Measurements from ENCODE around the gene CRY1.

The CRY1 gene

DNA sequence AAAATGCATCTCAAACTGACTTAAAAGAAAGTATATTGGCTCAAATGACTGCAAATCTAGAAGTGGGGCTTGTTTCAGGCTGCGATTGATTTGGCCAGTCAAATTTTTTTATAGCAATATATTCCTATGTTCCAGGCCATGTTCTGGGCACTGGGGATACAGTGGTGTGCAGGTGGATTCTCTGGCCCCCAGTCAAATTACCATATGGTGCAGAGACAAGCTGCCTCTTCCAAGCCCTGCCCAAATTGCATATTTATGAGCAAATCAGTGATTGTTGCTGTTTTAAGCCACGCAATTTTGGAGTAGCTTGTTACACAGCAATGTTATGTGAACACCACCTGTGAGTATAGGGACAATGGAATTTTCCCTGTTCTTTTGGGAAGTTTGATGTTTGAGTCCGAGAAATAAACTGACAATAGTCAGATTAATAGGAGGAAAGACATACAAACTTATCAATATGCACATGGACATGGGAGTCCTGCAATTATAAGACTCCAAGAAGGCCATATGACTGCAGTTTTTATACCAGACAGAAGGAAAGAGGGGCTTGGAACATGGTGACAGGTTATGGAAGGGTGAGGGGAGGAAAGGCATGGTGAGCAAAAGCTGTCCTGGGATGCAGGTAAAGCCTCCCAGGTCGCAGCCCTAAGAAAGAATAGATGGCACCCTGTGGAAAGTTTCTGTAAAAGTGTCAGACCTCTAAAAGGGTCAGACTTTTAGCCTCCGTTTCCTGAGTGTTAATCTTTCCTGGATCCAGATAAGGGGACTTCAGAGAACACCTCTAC is 13.1 kb upstream of the CRY1 start:
- no peaks in the 10 kb centered on the region for H3K27me3 ChIP-seq (replicated peaks; ENCODE audit: control insufficient read depth, insufficient read depth, low read length)
- H3K4me3 ChIP-seq (ENCODE audit: low read length), result no peak overlapping the region
- H3K9ac ChIP-seq (ENCODE audit: low read length), result no peak overlapping the region
- no peak for DNase-seq (ENCODE audit: low read depth)
- H3K9me3 ChIP-seq (ENCODE audit: control insufficient read depth, low read length), result no peaks in the 10 kb centered on the region
- no peaks in the 10 kb centered on the region for H3K36me3 ChIP-seq (ENCODE audit: control insufficient read depth, insufficient read depth, low read length, severe bottlenecking)
- H3K4me1 ChIP-seq (ENCODE audit: control insufficient read depth, insufficient read depth, low read length), result peaks cover 10% of the 10 kb centered on the region

DNA sequence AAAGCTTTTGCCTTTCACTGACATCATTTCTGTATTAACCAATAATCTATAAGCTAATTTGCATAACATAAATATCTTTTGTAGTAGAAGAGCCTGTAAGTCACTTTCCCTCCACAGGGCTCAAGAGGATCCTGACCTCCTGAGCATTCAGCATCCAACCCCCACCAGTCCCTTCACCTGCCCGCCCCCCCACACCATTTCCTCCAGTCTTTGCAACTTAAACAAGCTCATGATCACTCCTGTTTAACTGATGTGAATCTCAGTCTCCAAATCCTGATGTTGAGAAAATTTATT is 12.0 kb upstream of the CRY1 start:
- no peaks in the 10 kb centered on the region for H3K9me3 ChIP-seq (ENCODE audit: control insufficient read depth, low read length)
- H3K9ac ChIP-seq (ENCODE audit: low read length), result no peak overlapping the region
- no peaks in the 10 kb centered on the region for H3K27me3 ChIP-seq (replicated peaks; ENCODE audit: control insufficient read depth, insufficient read depth, low read length)
- no peaks in the 10 kb centered on the region for H3K36me3 ChIP-seq (ENCODE audit: control insufficient read depth, insufficient read depth, low read length, severe bottlenecking)
- DNase-seq (ENCODE audit: low read depth), result no peak
- no peak overlapping the region for H3K4me3 ChIP-seq (ENCODE audit: low read length)
- peaks cover 5% of the 10 kb centered on the region for H3K4me1 ChIP-seq (ENCODE audit: control insufficient read depth, insufficient read depth, low read length)

DNA sequence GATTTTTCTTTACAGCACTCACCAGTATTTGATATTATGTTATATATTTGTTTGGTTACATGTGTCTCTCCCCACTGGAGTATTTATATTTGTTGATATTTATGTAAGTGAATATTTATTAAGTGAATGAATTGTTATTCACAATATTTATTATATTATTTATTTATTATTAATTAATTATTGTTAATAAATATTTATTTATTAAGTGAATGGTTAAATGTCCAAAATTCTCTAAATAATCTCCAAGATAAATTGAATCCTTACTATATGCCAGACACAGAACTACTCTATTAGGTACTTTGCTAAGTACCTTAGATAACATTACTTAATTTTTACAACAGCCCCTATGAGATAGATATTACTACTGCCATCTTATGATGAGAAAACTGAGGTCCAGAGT is 10.2 kb upstream of the CRY1 start:
- no peaks in the 10 kb centered on the region for H3K9me3 ChIP-seq (ENCODE audit: control insufficient read depth, low read length)
- DNase-seq (ENCODE audit: low read depth), result no peak
- H3K9ac ChIP-seq (ENCODE audit: low read length), result no peak overlapping the region
- H3K4me3 ChIP-seq (ENCODE audit: low read length), result no peak overlapping the region
- no peaks in the 10 kb centered on the region for H3K27me3 ChIP-seq (replicated peaks; ENCODE audit: control insufficient read depth, insufficient read depth, low read length)
- H3K4me1 ChIP-seq (ENCODE audit: control insufficient read depth, insufficient read depth, low read length), result no peaks in the 10 kb centered on the region
- no peaks in the 10 kb centered on the region for H3K36me3 ChIP-seq (ENCODE audit: control insufficient read depth, insufficient read depth, low read length, severe bottlenecking)

DNA sequence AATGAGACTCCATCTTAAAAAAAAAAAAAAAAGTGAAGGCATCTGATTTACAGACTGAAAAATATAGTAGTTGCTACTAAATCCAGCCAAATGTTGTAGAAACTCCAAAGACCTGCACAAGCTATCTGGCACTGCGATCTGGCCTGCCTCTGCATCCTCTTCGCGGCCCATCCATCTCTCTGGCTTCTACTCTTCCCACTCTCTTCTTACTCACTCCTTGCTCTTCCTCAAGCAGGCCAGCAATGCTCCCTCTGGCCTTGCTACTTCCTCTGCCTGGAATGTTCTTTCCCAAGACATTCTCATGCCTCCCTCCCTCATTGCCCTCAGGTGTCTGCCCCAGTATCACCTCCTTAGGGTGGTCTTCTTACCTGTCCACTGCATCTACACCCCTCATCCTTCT is 9.7 kb upstream of the CRY1 start:
- Histone ChIP-seq H3K4me1 (ENCODE audit: control insufficient read depth, insufficient read depth, low read length) (no peaks in the 10 kb centered on the region), H3K27me3 (replicated peaks; ENCODE audit: control insufficient read depth, insufficient read depth, low read length) (no peaks in the 10 kb centered on the region), H3K36me3 (ENCODE audit: control insufficient read depth, insufficient read depth, low read length, severe bottlenecking) (no peaks in the 10 kb centered on the region), H3K9me3 (ENCODE audit: control insufficient read depth, low read length) (no peaks in the 10 kb centered on the region), H3K9ac (ENCODE audit: low read length) (no peak overlapping the region), H3K4me3 (ENCODE audit: low read length) (no peak overlapping the region)
- no peak for DNase-seq (ENCODE audit: low read depth)

DNA sequence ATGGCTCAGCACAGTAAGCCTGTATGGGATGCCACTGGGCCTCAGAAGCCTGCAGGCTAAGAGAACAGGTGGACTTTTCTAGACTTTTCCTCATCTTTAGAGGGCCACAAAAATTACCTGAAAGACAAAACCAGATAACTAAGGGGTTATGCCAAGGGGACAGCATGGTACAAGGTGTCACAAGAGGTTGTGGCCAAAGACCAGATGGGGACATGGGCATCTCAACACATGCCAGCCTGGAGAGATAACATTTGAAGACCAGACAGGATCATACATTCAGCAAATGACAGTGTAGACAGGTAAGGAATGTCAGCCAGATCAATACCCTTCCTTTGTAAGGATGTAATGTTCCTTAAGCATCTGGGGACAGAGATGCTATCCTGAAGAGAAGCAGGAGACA is 8.9 kb upstream of the CRY1 start:
- H3K4me1 ChIP-seq (ENCODE audit: control insufficient read depth, insufficient read depth, low read length), result no peaks in the 10 kb centered on the region
- no peak for DNase-seq (ENCODE audit: low read depth)
- no peaks in the 10 kb centered on the region for H3K27me3 ChIP-seq (replicated peaks; ENCODE audit: control insufficient read depth, insufficient read depth, low read length)
- no peaks in the 10 kb centered on the region for H3K36me3 ChIP-seq (ENCODE audit: control insufficient read depth, insufficient read depth, low read length, severe bottlenecking)
- no peaks in the 10 kb centered on the region for H3K9me3 ChIP-seq (ENCODE audit: control insufficient read depth, low read length)
- no peak overlapping the region for H3K4me3 ChIP-seq (ENCODE audit: low read length)
- no peak overlapping the region for H3K9ac ChIP-seq (ENCODE audit: low read length)

DNA sequence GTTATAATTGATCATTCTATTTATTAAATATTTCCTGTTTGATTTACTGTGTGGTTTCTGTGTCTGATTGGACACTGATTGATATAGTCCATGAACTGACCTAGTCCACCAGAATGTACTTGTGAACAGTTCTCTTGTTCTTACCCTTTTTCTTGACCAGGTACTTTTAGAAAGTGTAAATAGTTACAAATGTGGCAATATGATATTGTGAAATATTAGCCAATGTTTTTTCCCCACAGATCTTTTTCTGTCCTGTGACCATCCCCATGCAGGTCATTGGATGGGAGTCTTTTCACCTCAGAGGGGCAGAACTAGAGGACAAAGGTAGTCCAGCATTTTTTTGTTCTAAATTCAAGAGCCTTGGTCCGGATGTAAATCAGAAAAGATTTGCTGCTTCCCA is 8.3 kb upstream of the CRY1 start:
- Histone ChIP-seq H3K9me3 (ENCODE audit: control insufficient read depth, low read length) (no peaks in the 10 kb centered on the region), H3K9ac (ENCODE audit: low read length) (no peak overlapping the region), H3K27me3 (replicated peaks; ENCODE audit: control insufficient read depth, insufficient read depth, low read length) (no peaks in the 10 kb centered on the region), H3K4me3 (ENCODE audit: low read length) (no peak overlapping the region), H3K4me1 (ENCODE audit: control insufficient read depth, insufficient read depth, low read length) (no peaks in the 10 kb centered on the region), H3K36me3 (ENCODE audit: control insufficient read depth, insufficient read depth, low read length, severe bottlenecking) (no peaks in the 10 kb centered on the region)
- no peak for DNase-seq (ENCODE audit: low read depth)

DNA sequence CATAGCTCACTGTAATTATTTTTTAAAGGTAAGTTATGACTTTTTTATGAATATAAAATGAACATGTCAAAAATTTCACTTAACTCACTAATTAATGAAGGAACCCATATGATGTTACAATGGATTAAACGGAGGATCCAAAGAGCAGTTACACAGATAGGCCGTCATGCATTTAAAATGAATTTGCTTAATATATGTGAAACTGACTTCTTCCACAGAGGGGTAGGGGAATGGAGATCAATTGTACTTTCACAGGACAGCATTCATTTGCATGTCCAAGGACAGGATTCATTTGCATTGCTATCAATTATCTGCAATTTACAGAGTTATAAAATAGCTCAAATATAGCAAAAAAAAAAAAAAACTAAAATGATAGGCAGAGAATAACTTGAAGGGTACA is 6.6 kb upstream of the CRY1 start:
- no peak for DNase-seq (ENCODE audit: low read depth)
- H3K36me3 ChIP-seq (ENCODE audit: control insufficient read depth, insufficient read depth, low read length, severe bottlenecking), result no peaks in the 10 kb centered on the region
- no peaks in the 10 kb centered on the region for H3K9me3 ChIP-seq (ENCODE audit: control insufficient read depth, low read length)
- H3K9ac ChIP-seq (ENCODE audit: low read length), result no peak overlapping the region
- H3K4me3 ChIP-seq (ENCODE audit: low read length), result no peak overlapping the region
- H3K4me1 ChIP-seq (ENCODE audit: control insufficient read depth, insufficient read depth, low read length), result no peaks in the 10 kb centered on the region
- no peaks in the 10 kb centered on the region for H3K27me3 ChIP-seq (replicated peaks; ENCODE audit: control insufficient read depth, insufficient read depth, low read length)

DNA sequence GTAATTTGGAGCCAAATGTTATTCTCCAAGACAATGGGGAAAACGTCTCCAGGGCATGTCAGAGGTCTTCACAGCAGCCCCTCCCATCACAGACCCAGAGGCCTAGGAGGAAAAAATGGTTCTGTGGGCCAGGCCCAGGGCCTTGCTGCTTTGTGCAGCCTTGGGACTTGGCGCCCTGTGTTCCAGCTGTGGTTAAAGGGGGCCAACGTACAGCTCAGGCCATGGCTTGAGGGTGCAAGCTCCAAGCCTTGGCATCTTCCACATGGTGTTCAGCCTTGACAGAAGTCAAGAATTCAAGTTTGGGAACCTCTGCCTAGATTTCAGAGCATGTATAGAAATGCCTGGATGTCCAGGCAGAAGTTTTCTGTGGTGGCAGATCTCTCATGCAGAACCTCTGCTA is 3.2 kb upstream of the CRY1 start:
- no peak for DNase-seq (ENCODE audit: low read depth)
- no peak overlapping the region for H3K4me3 ChIP-seq (ENCODE audit: low read length)
- H3K36me3 ChIP-seq (ENCODE audit: control insufficient read depth, insufficient read depth, low read length, severe bottlenecking), result no peaks in the 10 kb centered on the region
- H3K4me1 ChIP-seq (ENCODE audit: control insufficient read depth, insufficient read depth, low read length), result peaks cover 14% of the 10 kb centered on the region
- H3K27me3 ChIP-seq (replicated peaks; ENCODE audit: control insufficient read depth, insufficient read depth, low read length), result no peaks in the 10 kb centered on the region
- no peaks in the 10 kb centered on the region for H3K9me3 ChIP-seq (ENCODE audit: control insufficient read depth, low read length)
- no peak overlapping the region for H3K9ac ChIP-seq (ENCODE audit: low read length)

DNA sequence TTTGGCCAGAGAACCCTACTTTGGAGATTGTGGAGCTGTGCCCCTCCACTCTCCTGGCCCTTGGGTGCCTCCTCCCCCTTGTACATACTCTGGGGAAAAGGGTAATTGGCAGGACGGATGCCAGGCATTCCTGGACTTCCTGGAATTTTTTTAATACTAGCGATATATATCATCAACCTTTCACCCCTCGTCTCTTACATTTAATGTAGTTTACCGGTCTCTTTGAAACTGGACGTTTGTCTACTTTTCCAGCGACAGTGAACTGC is 767 bp upstream of the CRY1 start:
- Histone ChIP-seq H3K4me3 (ENCODE audit: low read length) (peak overlapping the region; percentile 93), H3K27me3 (replicated peaks; ENCODE audit: control insufficient read depth, insufficient read depth, low read length) (no peaks in the 10 kb centered on the region), H3K4me1 (ENCODE audit: control insufficient read depth, insufficient read depth, low read length) (peaks cover 24% of the 10 kb centered on the region), H3K9ac (ENCODE audit: low read length) (peak overlapping the region; percentile 89), H3K36me3 (ENCODE audit: control insufficient read depth, insufficient read depth, low read length, severe bottlenecking) (no peaks in the 10 kb centered on the region), H3K9me3 (ENCODE audit: control insufficient read depth, low read length) (no peaks in the 10 kb centered on the region)
- no peak for DNase-seq (ENCODE audit: low read depth)

DNA sequence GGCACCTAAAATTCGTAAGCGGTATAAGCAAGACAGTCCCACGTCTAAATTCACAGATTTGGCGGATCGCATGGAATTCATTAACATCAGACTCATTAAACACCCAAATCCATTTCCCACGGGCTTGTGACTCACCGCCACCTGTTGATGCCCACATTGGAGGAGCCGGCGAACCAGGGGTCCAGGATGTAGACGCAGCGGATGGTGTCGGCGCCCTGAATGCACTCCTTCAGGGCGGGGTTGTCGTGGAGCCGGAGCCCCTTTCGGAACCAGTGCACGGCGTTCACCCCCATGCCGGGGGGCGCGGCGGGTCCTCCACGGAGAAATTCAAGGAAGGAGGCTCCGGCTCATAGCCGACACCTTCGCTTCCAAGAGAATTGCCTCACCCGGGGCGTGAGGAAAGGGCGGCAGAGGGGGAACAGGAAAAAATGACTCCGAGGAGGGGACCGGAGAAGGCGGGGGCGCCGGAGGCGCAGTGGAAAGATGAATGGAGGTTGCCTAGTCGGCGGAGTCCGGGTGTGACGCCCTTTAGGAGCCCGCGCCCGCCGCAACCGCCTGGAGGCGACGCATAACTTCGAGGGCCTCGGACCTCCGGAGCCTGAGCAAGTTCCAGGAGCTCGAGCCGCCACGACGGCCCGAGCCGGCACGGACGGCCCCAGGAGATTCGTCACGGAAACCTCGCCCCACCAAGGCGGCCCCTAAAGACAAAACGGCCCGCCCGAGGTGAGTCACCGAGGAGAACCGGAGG is 506 bp downstream of the CRY1 start:
- peak; percentile 80 for DNase-seq (ENCODE audit: low read depth)

DNA sequence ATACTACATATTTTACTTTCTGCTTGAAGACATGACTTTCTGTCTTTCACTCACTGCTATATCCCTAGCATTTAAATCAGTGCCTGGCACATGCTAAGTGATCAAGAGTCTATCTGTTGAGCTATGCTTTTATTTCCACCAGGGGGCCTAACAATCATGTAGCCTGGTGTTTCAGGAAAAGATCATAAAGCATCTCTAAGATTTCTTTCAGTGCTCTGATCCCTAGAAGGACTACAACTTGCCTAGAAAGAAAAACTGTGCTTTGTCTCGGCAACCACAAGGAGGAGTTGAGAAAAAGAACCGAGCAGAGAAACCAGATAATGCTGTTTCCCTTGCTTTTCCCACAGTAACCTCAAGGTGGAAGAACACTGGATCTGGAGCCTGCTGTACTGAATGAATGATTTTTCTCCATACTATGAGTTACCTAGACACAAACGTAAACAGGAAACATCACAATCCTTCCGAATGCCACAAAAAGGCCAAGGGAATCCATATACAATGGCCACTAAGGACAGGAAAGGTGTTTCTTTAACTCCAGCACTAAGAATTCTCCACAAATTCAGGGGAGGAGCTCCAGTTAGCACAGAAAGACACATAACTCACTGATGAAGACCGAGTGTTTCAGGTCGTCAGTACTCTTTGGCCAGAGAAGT is 1.2 kb downstream of the CRY1 start:
- peak; percentile 97 for DNase-seq (ENCODE audit: low read depth)

More for the DNA sequence above, 506 bp downstream of the CRY1 start:
- H3K4me3 ChIP-seq (ENCODE audit: low read length), result peak overlapping the region; percentile 93
- no peaks in the 10 kb centered on the region for H3K27me3 ChIP-seq (replicated peaks; ENCODE audit: control insufficient read depth, insufficient read depth, low read length)
- H3K36me3 ChIP-seq (ENCODE audit: control insufficient read depth, insufficient read depth, low read length, severe bottlenecking), result no peaks in the 10 kb centered on the region
- peaks cover 24% of the 10 kb centered on the region for H3K4me1 ChIP-seq (ENCODE audit: control insufficient read depth, insufficient read depth, low read length)
- H3K9me3 ChIP-seq (ENCODE audit: control insufficient read depth, low read length), result no peaks in the 10 kb centered on the region
- H3K9ac ChIP-seq (ENCODE audit: low read length), result peak overlapping the region; percentile 89

More for the DNA sequence above, 1.2 kb downstream of the CRY1 start:
- Histone ChIP-seq H3K9ac (ENCODE audit: low read length) (peak overlapping the region; percentile 89), H3K9me3 (ENCODE audit: control insufficient read depth, low read length) (no peaks in the 10 kb centered on the region), H3K4me1 (ENCODE audit: control insufficient read depth, insufficient read depth, low read length) (peaks cover 24% of the 10 kb centered on the region), H3K27me3 (replicated peaks; ENCODE audit: control insufficient read depth, insufficient read depth, low read length) (no peaks in the 10 kb centered on the region), H3K4me3 (ENCODE audit: low read length) (peak overlapping the region; percentile 93), H3K36me3 (ENCODE audit: control insufficient read depth, insufficient read depth, low read length, severe bottlenecking) (no peaks in the 10 kb centered on the region)
